DND-41 (cell line): ENCODE data around the gene SETD3.

Experiments
- CTCF ChIP-seq: IDR thresholded peaks from 2 replicates; pipeline ENCODE4 v1.5.1; 2012; ENCODE audit warnings: borderline replicate concordance, low read length, moderate library complexity, mild to moderate bottlenecking; ENCODE audit not compliant: poor library complexity, severe bottlenecking; ENCODE audit errors: extremely low read depth
- EZH2 ChIP-seq: IDR thresholded peaks from 3 replicates; pipeline ENCODE4 v1.6.1; 2012; ENCODE audit warnings: borderline replicate concordance, low read depth, mild to moderate bottlenecking, moderate library complexity, low read length, inconsistent platforms; ENCODE audit not compliant: severe bottlenecking

GRCh38 chr14:99515301-99516155, 34.9 kb upstream of the SETD3 start:
- TF ChIP-seq CTCF (no peak), EZH2 (no peak)
